ENCODE measurements around the gene DMBX1.

DNA sequence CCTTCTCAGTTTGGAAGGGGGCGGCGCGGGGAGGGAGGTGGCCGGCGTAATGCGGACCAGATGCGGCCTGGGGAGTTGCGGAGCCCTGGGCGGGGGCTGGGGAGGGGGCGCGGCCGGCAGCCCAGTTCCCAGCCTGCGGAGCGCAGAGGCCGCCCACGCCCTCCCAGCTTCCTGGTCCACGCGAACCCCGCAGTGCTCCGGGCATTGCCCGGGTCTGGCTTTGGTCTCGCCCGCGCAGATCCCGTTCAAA, 695 bp downstream of the DMBX1 start:
- TF ChIP-seq EP300 (IDR thresholded peaks at IDR 0.05) = no peak
- TF ChIP-seq, protein P1, sequence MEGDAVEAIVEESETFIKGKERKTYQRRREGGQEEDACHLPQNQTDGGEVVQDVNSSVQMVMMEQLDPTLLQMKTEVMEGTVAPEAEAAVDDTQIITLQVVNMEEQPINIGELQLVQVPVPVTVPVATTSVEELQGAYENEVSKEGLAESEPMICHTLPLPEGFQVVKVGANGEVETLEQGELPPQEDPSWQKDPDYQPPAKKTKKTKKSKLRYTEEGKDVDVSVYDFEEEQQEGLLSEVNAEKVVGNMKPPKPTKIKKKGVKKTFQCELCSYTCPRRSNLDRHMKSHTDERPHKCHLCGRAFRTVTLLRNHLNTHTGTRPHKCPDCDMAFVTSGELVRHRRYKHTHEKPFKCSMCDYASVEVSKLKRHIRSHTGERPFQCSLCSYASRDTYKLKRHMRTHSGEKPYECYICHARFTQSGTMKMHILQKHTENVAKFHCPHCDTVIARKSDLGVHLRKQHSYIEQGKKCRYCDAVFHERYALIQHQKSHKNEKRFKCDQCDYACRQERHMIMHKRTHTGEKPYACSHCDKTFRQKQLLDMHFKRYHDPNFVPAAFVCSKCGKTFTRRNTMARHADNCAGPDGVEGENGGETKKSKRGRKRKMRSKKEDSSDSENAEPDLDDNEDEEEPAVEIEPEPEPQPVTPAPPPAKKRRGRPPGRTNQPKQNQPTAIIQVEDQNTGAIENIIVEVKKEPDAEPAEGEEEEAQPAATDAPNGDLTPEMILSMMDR (IDR thresholded peaks at IDR 0.05) = no peak
